Measurements from ENCODE around the gene PRKCZ. TPM values are rescaled to one million over a fixed set of nuclear protein-coding genes. Genes with fewer than 3 reads are reported as not detected.

PRKCZ gene
- total RNA-seq, 1 donor from 2014 or later: 32.6 TPM

- Histone ChIP-seq H3K9me3 (ENCODE audit: insufficient read depth, low read depth, low read length) (no peaks in the 10 kb centered on the region), H3K27ac (ENCODE audit: low read depth, low read length) (no peak overlapping the region), H3K36me3 (ENCODE audit: insufficient read depth, low read length) (no peaks in the 10 kb centered on the region), H3K9ac (ENCODE audit: low read length) (no peak overlapping the region), H3K79me2 (ENCODE audit: insufficient read depth, low read length) (no peaks in the 10 kb centered on the region), H4K20me1 (ENCODE audit: insufficient read depth, low read length) (no peaks in the 10 kb centered on the region), H2AFZ (ENCODE audit: low read depth, low read length) (no peak overlapping the region), H3K27me3 (ENCODE audit: insufficient read depth, low read length) (peaks cover 24% of the 10 kb centered on the region), H3K4me2 (ENCODE audit: low read length) (no peak overlapping the region), H3K4me3 (ENCODE audit: insufficient read depth, low read depth, low read length) (no peak overlapping the region), H3K4me1 (ENCODE audit: insufficient read depth, low read length) (no peaks in the 10 kb centered on the region)
- DNase-seq (ENCODE audit: low read depth) (no peak), FAIRE-seq (no peak)
- H3K4me3 Mint-ChIP-seq (ENCODE audit: unreplicated experiment): no peak overlapping the region
- H3K27ac Mint-ChIP-seq (ENCODE audit: unreplicated experiment): peak overlapping the region; percentile 63
- no peaks in the 10 kb centered on the region for H3K4me1 Mint-ChIP-seq (ENCODE audit: low read depth, unreplicated experiment)
- peaks cover 3% of the 10 kb centered on the region for H3K36me3 Mint-ChIP-seq (ENCODE audit: low read depth, unreplicated experiment)
- H3K27me3 Mint-ChIP-seq (ENCODE audit: low read depth, unreplicated experiment): peaks cover 26% of the 10 kb centered on the region
- H3K9me3 Mint-ChIP-seq (ENCODE audit: unreplicated experiment): peaks cover 1% of the 10 kb centered on the region
- TF ChIP-seq CTCF (IDR thresholded peaks at IDR 0.05; ENCODE audit: insufficient read depth, low read depth, low read length) (no peak), EZH2 (IDR thresholded peaks at IDR 0.05; ENCODE audit: insufficient read depth, low read length) (no peak)
These were observed 4.6 kb upstream of the PRKCZ start for GRCh38 chr1:2045468-2046173.

GRCh38 chr1:2046174-2046917, 3.9 kb upstream of the PRKCZ start:
- H3K9ac ChIP-seq (ENCODE audit: low read length): no peak overlapping the region
- no peak overlapping the region for H3K4me3 Mint-ChIP-seq (ENCODE audit: unreplicated experiment)
- H3K4me3 ChIP-seq (ENCODE audit: insufficient read depth, low read depth, low read length): no peak overlapping the region
- no peaks in the 10 kb centered on the region for H3K4me1 ChIP-seq (ENCODE audit: insufficient read depth, low read length)
- peaks cover 22% of the 10 kb centered on the region for H3K27me3 Mint-ChIP-seq (ENCODE audit: low read depth, unreplicated experiment)
- no peaks in the 10 kb centered on the region for H3K36me3 ChIP-seq (ENCODE audit: insufficient read depth, low read length)
- no peak overlapping the region for H3K4me2 ChIP-seq (ENCODE audit: low read length)
- H3K9me3 Mint-ChIP-seq (ENCODE audit: unreplicated experiment): peaks cover 1% of the 10 kb centered on the region
- H2AFZ ChIP-seq (ENCODE audit: low read depth, low read length): no peak overlapping the region
- H3K79me2 ChIP-seq (ENCODE audit: insufficient read depth, low read length): no peaks in the 10 kb centered on the region
- DNase-seq (ENCODE audit: low read depth) (no peak), FAIRE-seq (no peak)
- H3K9me3 ChIP-seq (ENCODE audit: insufficient read depth, low read depth, low read length): no peaks in the 10 kb centered on the region
- H3K4me1 Mint-ChIP-seq (ENCODE audit: low read depth, unreplicated experiment): no peaks in the 10 kb centered on the region
- no peak overlapping the region for H3K27ac ChIP-seq (ENCODE audit: low read depth, low read length)
- peak; percentile 46 for TF ChIP-seq CTCF (IDR thresholded peaks at IDR 0.05; ENCODE audit: insufficient read depth, low read depth, low read length)
- TF ChIP-seq EZH2 (IDR thresholded peaks at IDR 0.05; ENCODE audit: insufficient read depth, low read length): no peak
- H3K36me3 Mint-ChIP-seq (ENCODE audit: low read depth, unreplicated experiment): peaks cover 3% of the 10 kb centered on the region
- H3K27ac Mint-ChIP-seq (ENCODE audit: unreplicated experiment): no peak overlapping the region
- H3K27me3 ChIP-seq (ENCODE audit: insufficient read depth, low read length): peaks cover 23% of the 10 kb centered on the region
- H4K20me1 ChIP-seq (ENCODE audit: insufficient read depth, low read length): no peaks in the 10 kb centered on the region

Data from astrocyte (in vitro differentiated cells and primary cell).